ENCODE results near the gene CBFA2T2.
"Not testable (repeated sequence)": the region's sequence is repeated elsewhere in the genome, so short reads cannot be mapped to it uniquely, and the experiment has no call there.

The CBFA2T2 gene

GRCh38 chr20:33472868-33473435, 16.9 kb upstream of the CBFA2T2 start:
- DNase-seq = no peak

- peak; percentile 87 for DNase-seq
These were observed 15.6 kb upstream of the CBFA2T2 start for GRCh38 chr20:33474097-33474873.

- no peak for DNase-seq
These were observed 14.9 kb upstream of the CBFA2T2 start for GRCh38 chr20:33474963-33475362.

GRCh38 chr20:33475381-33476152, 14.3 kb upstream of the CBFA2T2 start:
- DNase-seq = no peak

GRCh38 chr20:33477386-33478234, 12.3 kb upstream of the CBFA2T2 start:
- peak; percentile 99 for DNase-seq

- DNase-seq = no peak
These were observed 9.8 kb upstream of the CBFA2T2 start for GRCh38 chr20:33480048-33480447.

GRCh38 chr20:33481431-33481941, 8.4 kb upstream of the CBFA2T2 start:
- DNase-seq = no peak

GRCh38 chr20:33482581-33482980, 7.3 kb upstream of the CBFA2T2 start:
- peak; percentile 65 for DNase-seq

GRCh38 chr20:33483186-33483585, 6.7 kb upstream of the CBFA2T2 start:
- not testable (repeated sequence) for DNase-seq

GRCh38 chr20:33488201-33488600, 1.7 kb upstream of the CBFA2T2 start:
- DNase-seq = no peak

- not testable (repeated sequence) for DNase-seq
These were observed 1.0 kb upstream of the CBFA2T2 start for GRCh38 chr20:33488661-33489494.

- peak; percentile 95 for DNase-seq
These were observed 337 bp upstream of the CBFA2T2 start for GRCh38 chr20:33489495-33490022.

GRCh38 chr20:33490934-33491656, 1.2 kb downstream of the CBFA2T2 start:
- no peak for DNase-seq

- no peak for DNase-seq
These were observed 3.3 kb downstream of the CBFA2T2 start for GRCh38 chr20:33493076-33493766.

GRCh38 chr20:33496776-33497175, 6.9 kb downstream of the CBFA2T2 start:
- DNase-seq = not testable (repeated sequence)

GRCh38 chr20:33499355-33499754, 9.5 kb downstream of the CBFA2T2 start:
- DNase-seq = no peak

GRCh38 chr20:33501000-33501399, 11.1 kb downstream of the CBFA2T2 start:
- DNase-seq = no peak

- DNase-seq = no peak
These were observed 13.7 kb downstream of the CBFA2T2 start for GRCh38 chr20:33503564-33503963.

GRCh38 chr20:33506576-33506975, 16.7 kb downstream of the CBFA2T2 start:
- DNase-seq = no peak

- DNase-seq = no peak
These were observed 17.6 kb downstream of the CBFA2T2 start for GRCh38 chr20:33507461-33507860.

Data from NCI-H510A treated with DMSO at 0.1 percent for 48 hours (cell line).